GM18505 (cell line): ENCODE data around the gene RGL3.

ENCODE experiments used
- ATAC-seq: cut with Tn5 transposase; IDR thresholded peaks from one replicate; pipeline ENCODE4 v1.9.1; 2021; ENCODE audit not compliant: unreplicated experiment
- POLR2A ChIP-seq: IDR thresholded peaks from 4 replicates; pipeline ENCODE4 v1.6.1; 2011; ENCODE audit warnings: borderline replicate concordance; ENCODE audit not compliant: insufficient read depth, insufficient read length; ENCODE audit errors: extremely low read depth

RGL3 gene

DNA sequence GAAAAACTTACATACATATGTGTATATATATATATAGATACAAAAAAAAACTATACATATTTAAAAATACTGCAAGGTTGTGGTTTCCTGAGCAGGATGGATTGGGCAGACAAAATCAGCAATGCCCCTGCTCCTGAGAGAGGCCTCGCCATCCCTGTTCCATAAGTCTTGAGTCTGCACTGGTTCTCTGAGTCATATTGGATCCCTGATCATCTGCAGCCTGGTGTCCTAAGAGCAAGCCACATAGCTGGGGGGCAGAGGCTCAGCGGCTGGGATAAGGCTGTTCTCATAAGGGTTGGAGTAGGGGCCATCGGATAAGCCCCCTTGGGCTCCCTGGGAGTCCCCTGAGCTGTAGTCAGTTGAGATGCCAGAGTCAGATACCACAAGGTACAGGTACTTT lies 41.4 kb downstream of the RGL3 start:
- no peak for ATAC-seq
- no peak for TF ChIP-seq POLR2A

DNA sequence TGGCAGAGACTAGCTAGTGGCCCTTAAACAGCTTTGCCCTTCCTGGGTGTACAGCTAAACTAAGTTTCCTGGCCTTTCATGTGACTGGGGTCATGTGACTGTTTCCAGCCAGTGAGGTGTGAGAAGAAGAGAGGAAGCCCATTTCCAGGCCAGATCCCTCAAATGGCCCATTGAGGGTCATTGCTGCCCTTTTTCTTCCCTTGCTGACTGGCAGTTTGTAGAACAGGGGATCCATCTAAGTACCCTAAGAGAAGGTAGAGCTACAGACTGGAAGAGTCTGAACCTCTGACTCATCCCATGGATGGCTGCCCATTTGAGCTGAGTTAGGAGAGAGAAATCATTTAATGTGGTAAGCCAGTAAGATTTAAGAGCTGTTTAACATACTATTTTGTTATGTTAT lies 41.9 kb downstream of the RGL3 start:
- no peak for TF ChIP-seq POLR2A
- no peak for ATAC-seq

DNA sequence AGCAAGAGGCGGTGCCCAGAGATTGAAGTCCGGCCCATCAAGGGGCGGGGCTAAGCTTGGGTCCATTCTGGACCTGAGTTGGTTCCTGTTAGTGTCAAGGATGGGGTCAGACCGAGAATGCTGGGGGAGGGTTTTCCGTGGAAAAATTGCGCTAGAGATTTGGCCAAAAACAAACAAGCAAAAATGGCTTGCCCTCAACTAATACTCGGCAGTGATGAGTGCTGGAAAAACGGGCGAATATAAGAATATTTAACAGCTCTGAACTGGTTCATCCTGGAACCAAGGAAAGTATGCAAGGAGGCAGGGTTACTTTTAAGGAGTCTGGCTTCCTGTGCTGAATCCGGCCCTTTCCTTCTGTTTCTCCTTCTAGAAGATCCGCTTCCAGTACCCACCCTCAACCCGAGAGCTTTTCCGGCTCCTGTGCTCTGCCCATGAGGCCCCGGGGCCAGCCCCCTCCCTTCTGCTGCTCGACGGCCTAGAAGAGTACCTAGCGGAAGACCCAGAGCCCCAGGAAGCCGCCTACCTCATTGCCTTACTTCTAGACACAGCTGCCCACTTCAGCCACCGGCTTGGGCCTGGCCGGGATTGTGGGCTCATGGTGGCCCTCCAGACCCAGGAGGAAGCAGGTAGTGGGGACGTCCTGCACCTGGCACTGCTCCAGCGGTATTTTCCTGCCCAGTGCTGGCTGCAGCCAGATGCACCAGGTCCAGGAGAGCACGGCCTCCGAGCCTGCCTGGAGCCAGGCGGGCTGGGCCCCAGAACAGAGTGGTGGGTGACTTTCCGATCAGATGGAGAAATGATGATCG lies 43.8 kb downstream of the RGL3 start:
- TF ChIP-seq POLR2A, result peak; percentile 67
- no peak for ATAC-seq

DNA sequence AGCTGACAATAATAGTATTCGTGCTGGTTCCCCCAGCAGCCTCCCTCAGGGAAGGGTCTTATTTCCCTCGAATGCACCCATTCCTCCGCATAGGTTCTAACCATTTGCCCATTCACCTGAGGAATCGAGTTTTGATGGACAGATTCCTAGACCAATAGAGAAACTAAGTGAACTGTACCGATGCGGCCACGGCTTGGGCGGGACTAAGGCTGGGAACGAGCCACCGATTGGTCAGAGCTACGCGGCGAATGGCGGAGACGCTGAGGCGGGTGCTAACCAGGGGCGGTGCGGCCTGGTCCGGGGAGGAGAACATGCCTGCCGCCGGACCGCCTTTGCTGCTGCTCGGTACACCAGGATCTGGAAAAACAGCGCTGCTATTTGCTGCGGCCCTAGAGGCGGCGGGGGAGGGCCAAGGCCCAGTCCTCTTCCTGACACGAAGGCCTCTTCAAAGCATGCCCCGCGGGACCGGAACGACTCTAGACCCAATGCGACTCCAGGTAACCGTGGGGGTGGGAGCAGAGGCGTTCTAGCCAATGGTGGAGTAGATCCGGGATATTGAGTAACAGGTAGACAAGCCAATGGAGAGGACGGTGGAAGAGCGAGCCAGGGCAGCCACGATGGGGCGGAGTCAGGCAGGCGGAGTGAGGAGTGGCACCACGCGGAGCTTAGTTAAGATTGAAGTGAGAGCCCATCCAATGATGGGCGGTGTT lies 44.5 kb downstream of the RGL3 start, which contains the start of gene SWSAP1:
Gene SWSAP1 (plus strand): TSS at position 234 of the 710 bp plus-strand sequence. CDS start 15 bp downstream, at position 249.
- peak; percentile 78 for ATAC-seq
- peak; percentile 88 for TF ChIP-seq POLR2A

DNA sequence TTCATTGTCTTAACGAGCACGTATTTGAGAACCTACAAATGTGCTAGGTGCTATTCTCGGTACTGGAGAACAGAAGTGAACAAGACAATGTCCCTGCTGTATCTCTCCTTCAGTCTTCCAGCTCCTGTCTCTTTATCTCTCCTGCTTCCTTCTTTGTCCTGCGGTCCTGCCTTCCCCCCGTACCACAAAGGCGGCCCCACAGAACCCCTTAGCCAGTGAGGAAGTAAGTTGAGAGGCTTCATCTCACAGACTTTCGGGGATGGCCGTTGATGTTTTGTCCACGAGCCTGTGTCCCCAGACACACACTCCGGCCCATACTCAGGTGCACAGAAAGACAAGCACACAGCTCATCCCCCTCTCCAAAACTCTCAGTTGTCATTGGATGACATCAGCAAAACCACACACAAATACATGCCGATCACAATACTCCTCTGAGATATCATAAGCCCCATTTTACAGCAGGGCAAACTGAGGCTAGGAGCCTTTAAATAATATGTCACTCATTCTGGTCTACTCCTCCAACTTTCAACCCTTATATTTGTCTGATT lies 45.2 kb downstream of the RGL3 start:
- no peak for TF ChIP-seq POLR2A
- ATAC-seq, result no peak

DNA sequence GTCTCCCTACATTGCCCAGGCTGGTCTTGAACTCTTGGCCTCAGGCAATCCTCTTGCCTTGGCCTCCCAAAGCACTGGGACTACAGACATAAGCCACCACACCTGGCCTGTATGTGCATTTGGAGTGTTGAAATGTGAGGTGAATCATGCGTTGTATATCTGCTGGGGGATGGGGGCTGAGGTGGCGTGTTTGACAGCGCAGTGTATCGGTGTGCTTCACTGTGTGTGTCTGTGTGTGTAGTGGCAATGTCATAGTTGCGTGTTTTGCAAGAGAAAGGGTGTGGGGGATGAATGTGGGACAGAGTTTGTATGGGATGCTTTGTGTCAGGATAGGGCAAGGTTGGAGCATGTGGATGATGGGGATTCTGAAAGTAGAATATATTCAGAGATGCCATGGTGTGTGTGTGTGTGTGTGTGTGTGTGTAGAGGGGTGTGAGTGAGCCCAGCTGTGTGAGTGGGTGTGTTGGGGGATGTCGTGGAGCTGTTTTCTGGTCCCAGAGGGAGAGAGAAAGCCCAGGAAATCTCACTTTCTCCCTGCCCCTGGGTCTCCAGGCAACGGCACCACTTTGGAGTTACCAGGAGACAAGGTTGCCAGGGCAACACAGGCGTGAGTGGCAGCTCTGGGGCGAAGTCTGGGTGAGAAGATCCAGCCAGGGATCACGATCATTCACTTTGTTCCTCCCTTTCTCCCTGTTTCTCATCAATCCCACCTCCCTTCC lies 45.8 kb downstream of the RGL3 start:
- no peak for TF ChIP-seq POLR2A
- ATAC-seq, result no peak

DNA sequence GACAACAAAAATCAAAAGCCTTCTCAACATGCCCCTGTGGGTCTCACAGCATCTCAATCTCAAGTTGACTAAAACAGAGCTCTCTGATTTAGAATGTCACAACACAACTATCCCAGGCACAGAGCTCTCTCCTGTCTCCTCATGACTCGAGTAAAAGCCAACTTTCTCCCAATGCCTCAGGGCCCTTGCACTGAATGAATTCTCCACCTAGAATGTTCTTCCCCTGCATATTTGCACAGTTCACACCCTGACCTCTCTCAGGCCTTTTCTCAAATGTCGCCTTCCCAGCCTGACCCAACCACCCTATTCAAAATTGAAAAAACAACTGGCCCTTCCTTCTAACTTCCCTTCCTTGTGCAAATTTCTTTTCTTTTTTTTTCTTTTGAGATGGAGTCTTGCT lies 48.4 kb downstream of the RGL3 start:
- no peak for ATAC-seq
- no peak for TF ChIP-seq POLR2A

DNA sequence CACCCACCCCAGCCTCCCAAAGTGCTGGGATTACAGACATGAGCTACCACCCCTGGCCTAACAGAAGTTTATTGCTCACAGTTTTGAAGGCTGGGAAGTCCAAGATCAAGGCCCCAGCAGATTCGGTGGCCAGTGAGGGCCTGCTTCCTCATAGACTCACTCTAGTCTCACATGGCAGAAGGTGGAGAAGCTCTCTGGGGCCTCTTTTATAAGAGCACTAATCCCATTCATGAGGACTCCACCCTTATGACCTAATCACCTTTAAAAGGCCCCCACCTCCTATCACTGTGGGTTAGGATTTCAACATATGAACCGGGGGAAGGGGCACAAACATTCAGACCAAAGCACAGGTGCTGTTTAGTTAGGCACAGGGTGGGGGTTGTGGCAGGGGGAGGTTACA lies 51.6 kb downstream of the RGL3 start:
- no peak for TF ChIP-seq POLR2A
- no peak for ATAC-seq

DNA sequence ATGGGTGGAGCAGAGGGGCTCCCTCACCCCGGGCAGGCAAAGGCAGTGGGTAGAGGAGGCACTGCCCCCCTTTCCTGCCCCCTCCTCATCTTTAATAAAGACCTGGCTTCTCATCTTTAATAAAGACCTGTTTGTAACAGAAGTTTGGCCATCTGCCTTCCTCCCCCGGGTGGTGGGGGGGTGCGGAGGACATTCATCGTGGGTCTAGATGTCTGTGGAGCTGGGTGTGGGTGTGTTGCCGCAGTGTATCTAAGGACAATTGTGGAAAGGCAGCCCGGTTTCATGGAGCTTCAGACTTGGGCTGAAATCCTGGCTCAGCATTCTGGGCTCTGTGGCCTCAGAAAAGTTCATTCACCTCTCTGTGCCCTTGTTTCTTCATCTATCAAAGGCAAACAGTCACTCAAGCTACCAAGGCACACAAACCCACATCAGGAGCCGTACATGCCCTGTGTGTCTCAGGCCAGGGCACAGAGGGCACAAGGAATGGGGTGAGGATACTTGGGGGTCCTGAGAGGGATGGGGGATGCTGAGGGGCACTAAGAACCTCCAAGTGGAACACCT lies 53.5 kb downstream of the RGL3 start:
- TF ChIP-seq POLR2A, result no peak
- no peak for ATAC-seq

DNA sequence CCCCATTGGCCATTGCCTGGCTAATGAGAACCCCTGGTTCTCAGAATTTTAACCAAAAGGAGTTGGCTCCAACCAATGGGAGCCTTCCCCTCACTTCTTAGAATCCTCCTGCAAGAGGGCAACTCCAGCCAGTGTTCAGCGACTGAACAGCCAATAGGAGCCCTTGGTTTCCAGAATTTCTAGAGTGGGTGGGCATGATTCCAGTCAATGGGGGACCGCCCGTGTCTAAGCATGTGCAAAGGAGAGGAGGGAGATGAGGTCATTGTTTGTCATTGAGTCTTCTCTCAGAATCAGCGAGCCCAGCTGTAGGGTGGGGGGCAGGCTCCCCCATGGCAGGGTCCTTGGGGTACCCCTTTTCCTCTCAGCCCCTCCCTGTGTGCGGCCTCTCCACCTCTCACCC lies 54.2 kb downstream of the RGL3 start:
- TF ChIP-seq POLR2A, result no peak
- ATAC-seq, result no peak

DNA sequence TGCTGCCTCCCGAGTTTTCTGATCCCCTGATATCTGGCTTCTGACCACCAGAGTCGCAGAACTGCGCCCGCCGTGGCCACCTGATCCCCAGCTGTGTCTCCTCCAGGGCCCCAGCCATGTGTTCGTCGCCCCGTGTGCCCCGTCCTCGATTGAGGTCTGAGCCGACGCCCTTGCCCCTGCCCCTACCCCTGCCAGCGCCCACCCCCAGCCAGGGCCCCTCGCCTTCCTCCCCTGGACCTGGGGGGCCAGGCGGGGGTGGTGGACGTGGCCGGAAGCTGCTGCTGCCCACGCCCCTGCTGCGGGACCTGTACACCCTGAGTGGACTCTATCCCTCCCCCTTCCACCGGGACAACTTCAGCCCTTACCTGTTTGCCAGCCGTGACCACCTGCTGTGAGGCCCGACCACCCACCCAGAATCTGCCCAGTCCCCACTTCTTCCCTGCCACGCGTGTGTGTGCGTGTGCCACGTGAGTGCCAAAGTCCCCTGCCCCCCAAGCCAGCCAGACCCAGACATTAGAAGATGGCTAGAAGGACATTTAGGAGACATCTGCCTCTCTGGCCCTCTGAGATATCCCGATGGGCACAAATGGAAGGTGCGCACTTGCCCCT lies 54.7 kb downstream of the RGL3 start:
- no peak for TF ChIP-seq POLR2A
- ATAC-seq, result no peak

DNA sequence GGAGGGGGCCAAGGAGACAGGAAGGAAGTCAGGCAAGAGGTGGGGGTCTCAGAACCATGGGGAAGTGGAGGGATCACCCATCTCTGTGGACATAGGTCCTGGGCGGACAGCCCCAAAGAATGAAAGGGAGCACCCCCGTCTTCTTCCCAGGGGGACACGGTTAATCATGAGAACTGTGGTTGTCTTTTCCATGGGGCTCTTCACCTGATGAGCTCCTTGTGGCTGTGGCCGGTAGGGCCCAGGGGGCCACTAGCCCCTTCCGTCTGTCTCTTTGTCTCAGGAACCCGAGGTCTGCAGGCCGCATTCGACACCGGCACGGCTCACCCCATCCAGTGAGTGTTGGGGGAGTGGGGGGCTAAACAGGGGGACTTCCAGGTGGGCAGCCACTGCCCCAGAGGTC lies 55.2 kb downstream of the RGL3 start:
- no peak for TF ChIP-seq POLR2A
- ATAC-seq, result no peak
